Endodermal cell (in vitro differentiated cells): Measurements from ENCODE around the gene NFAM1. TPM values are rescaled to one million over a fixed set of nuclear protein-coding genes. Genes with fewer than 3 reads are reported as not detected.
A peak's percentile ranks its signal among the peaks of the same experiment; 100 is the strongest.

Experiments
- DNase-seq: peaks from one replicate; pipeline ENCODE4 v3.0.0-alpha.2; 2017
- H3K27ac ChIP-seq: 2 replicates; pipeline ENCODE4 v1.5.1; 2013; ENCODE audit warnings: mild to moderate bottlenecking, low read depth, low read length, moderate library complexity
- H3K27me3 ChIP-seq: 2 replicates; pipeline ENCODE4 v1.6.1; 2013; ENCODE audit warnings: mild to moderate bottlenecking, low read length, moderate library complexity; ENCODE audit not compliant: insufficient read depth, control insufficient read depth, poor library complexity, severe bottlenecking
- H3K36me3 ChIP-seq: 2 replicates; pipeline ENCODE4 v1.7.0; 2013; ENCODE audit warnings: mild to moderate bottlenecking, low read length, moderate library complexity; ENCODE audit not compliant: control insufficient read depth, insufficient read depth
- H3K4me1 ChIP-seq: one replicate; pipeline ENCODE4 v1.7.0; 2013; ENCODE audit warnings: low read length; ENCODE audit not compliant: control insufficient read depth, insufficient read depth
- H3K4me3 ChIP-seq: 2 replicates; pipeline ENCODE4 v1.5.1; 2013; ENCODE audit warnings: mild to moderate bottlenecking, low read length, moderate library complexity
- H3K9ac ChIP-seq: 2 replicates; pipeline ENCODE4 v1.6.1; 2013; ENCODE audit warnings: mild to moderate bottlenecking, low read length, moderate library complexity; ENCODE audit not compliant: poor library complexity, severe bottlenecking; ENCODE audit errors: extremely low read depth
- H3K9me3 ChIP-seq: 2 replicates; pipeline ENCODE4 v1.6.1; 2013; ENCODE audit warnings: mild to moderate bottlenecking, low read length, moderate library complexity; ENCODE audit not compliant: control insufficient read depth
- H3K27ac Mint-ChIP-seq: 2 replicates; pipeline ENCODE4 v1.8.0; 2020; ENCODE audit warnings: mixed read lengths
- H3K27me3 Mint-ChIP-seq: 2 replicates; pipeline ENCODE4 v1.8.0; 2021; ENCODE audit warnings: mild to moderate bottlenecking, mixed read lengths; ENCODE audit not compliant: insufficient read depth
- H3K36me3 Mint-ChIP-seq: 2 replicates; pipeline ENCODE4 v1.8.0; 2020; ENCODE audit warnings: low read depth, mixed read lengths
- H3K4me1 Mint-ChIP-seq: 2 replicates; pipeline ENCODE4 v1.8.0; 2020; ENCODE audit warnings: mixed read lengths
- H3K4me3 Mint-ChIP-seq: 2 replicates; pipeline ENCODE4 v1.8.0; 2020; ENCODE audit warnings: mild to moderate bottlenecking, moderate library complexity, mixed read lengths
- H3K9me3 Mint-ChIP-seq: 2 replicates; pipeline ENCODE4 v1.8.0; 2020; ENCODE audit warnings: mild to moderate bottlenecking, mixed read lengths
- CTCF ChIP-seq: fragments of 200-600 bp; sonication (generic); conservative IDR thresholded peaks from 2 replicates; pipeline ENCODE4 v1.5.0; 2021; ENCODE audit warnings: antibody characterized with exemption, mild to moderate bottlenecking
- WGBS, 2 experiments: methylation state at CpG; one replicate each; pipeline versions ENCODE4 v1.1.5 to v1.1.7; 2013; ENCODE audit warnings: missing lambda C conversion rate in 2 of 2, mixed read lengths in 1 of 2; ENCODE audit not compliant: insufficient coverage in 1 of 2, insufficient read length in 1 of 2; 5-methylcytosine and 5-hydroxymethylcytosine counted together
- total RNA-seq, 2 donors: library from RNA; stranded (reverse); fragmentation: NEBNext Ultra II Directional in 1 of 2; extraction: Animal tissue kit (Norgen Biotek cat#: 25700) in 1 of 2; gene quantifications; 2 replicates in 1 of 2; 3 replicates in 1 of 2; pipeline ENCODE4 v1.2.1, GENCODE V29; 2021

NFAM1 gene
- total RNA-seq, 2 donors from 2014 or later = 0.92 to 1.1 TPM

GRCh38 chr22:42440728-42441127, 8.5 kb upstream of the NFAM1 start:
- H3K4me1 Mint-ChIP-seq = peaks cover 25% of the 10 kb centered on the region
- no peak overlapping the region for H3K27ac Mint-ChIP-seq
- peaks cover 15% of the 10 kb centered on the region for H3K27me3 Mint-ChIP-seq
- H3K9me3 ChIP-seq = no peaks in the 10 kb centered on the region
- no peaks in the 10 kb centered on the region for H3K9me3 Mint-ChIP-seq
- 72 to 75% methylated on average over 2 to 11 of the region's 15 CpGs for WGBS, 2 experiments
- no peaks in the 10 kb centered on the region for H3K27me3 ChIP-seq
- H3K36me3 ChIP-seq = no peaks in the 10 kb centered on the region
- no peak overlapping the region for H3K9ac ChIP-seq
- no peak overlapping the region for H3K4me3 Mint-ChIP-seq
- no peak overlapping the region for H3K4me3 ChIP-seq
- no peak for DNase-seq
- TF ChIP-seq CTCF = no peak
- no peaks in the 10 kb centered on the region for H3K36me3 Mint-ChIP-seq
- H3K4me1 ChIP-seq = peaks cover 10% of the 10 kb centered on the region
- no peak overlapping the region for H3K27ac ChIP-seq

DNA sequence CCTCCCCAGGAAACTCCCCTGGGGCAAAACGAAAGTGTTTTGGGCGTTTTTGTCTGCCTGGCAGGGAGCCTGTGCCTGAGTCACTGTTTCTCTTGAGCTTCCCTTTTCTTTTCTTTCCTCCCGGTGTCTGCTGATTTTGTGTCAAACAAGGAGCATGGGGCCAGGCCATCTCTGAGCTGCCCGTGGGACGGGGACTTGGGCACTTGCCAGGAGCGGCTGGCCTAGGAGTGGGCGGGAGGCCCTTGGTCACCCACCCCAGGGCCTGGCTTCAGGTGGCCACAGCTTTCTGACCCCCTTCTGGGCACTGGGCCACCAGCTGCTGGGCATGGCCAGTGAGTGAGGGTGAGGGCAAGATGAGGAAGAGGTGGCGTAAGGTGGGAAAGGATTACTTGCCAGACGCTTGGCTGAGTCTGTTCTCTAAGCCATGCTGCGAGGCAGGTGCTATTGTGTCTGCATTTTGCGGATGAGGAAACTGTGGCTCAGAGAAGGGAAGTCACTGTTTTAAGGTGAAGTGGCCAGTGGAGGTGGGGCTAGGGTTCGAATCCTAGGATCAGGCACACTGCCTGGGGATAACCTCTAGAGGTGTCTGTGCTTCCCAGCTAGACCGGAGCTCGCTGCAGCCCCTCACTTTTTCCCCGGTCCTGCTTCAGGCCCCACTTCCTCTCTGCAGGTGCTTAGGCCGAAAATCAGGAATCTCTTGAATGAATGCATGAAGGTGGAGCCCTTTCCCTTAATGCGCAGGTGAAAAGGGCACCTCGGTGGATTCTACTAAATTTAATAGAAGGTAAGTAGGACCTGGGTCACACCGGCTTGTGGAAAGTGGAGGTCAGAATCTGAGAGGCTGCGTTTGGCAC, 7.8 kb upstream of the NFAM1 start:
- H3K4me1 Mint-ChIP-seq = peaks cover 24% of the 10 kb centered on the region

GRCh38 chr22:42439021-42439567, 6.9 kb upstream of the NFAM1 start:
- Histone ChIP-seq H3K4me3 (no peak overlapping the region), H3K9ac (no peak overlapping the region), H3K36me3 (no peaks in the 10 kb centered on the region), H3K27ac (no peak overlapping the region), H3K9me3 (no peaks in the 10 kb centered on the region), H3K27me3 (no peaks in the 10 kb centered on the region), H3K4me1 (peaks cover 4% of the 10 kb centered on the region)
- H3K27ac Mint-ChIP-seq = no peak overlapping the region
- TF ChIP-seq CTCF = no peak
- 88 to 93% methylated on average over 11 to 13 of the region's 13 CpGs for WGBS, 2 experiments
- no peak overlapping the region for H3K4me3 Mint-ChIP-seq
- no peaks in the 10 kb centered on the region for H3K36me3 Mint-ChIP-seq
- DNase-seq = no peak
- H3K4me1 Mint-ChIP-seq = peaks cover 18% of the 10 kb centered on the region
- no peaks in the 10 kb centered on the region for H3K9me3 Mint-ChIP-seq
- peaks cover 15% of the 10 kb centered on the region for H3K27me3 Mint-ChIP-seq

More for the DNA sequence above, 7.8 kb upstream of the NFAM1 start:
- Histone ChIP-seq H3K4me3 (no peak overlapping the region), H3K36me3 (no peaks in the 10 kb centered on the region), H3K4me1 (peaks cover 10% of the 10 kb centered on the region), H3K27ac (no peak overlapping the region), H3K9me3 (no peaks in the 10 kb centered on the region), H3K9ac (no peak overlapping the region), H3K27me3 (no peaks in the 10 kb centered on the region)
- peak; percentile 61 for DNase-seq
- Mint-ChIP-seq H3K27me3 (peaks cover 15% of the 10 kb centered on the region), H3K27ac (no peak overlapping the region), H3K4me3 (no peak overlapping the region), H3K36me3 (no peaks in the 10 kb centered on the region), H3K9me3 (no peaks in the 10 kb centered on the region)
- TF ChIP-seq CTCF = no peak
- WGBS, 2 experiments = 71 to 73% methylated on average over 9 to 20 of the region's 20 CpGs
